DMS153 treated with DMSO at 0.1 percent for 48 hours (cell line): ENCODE measurements around the gene FBXO11.
"Not testable (repeated sequence)": the region's sequence is repeated elsewhere in the genome, so short reads cannot be mapped to it uniquely, and the experiment has no call there.

Source experiments
- DNase-seq: peaks from one replicate; lab custom pipeline; 2025; ENCODE audit not compliant: unreplicated experiment; lab: John Stamatoyannopoulos, UW

The FBXO11 gene

DNA sequence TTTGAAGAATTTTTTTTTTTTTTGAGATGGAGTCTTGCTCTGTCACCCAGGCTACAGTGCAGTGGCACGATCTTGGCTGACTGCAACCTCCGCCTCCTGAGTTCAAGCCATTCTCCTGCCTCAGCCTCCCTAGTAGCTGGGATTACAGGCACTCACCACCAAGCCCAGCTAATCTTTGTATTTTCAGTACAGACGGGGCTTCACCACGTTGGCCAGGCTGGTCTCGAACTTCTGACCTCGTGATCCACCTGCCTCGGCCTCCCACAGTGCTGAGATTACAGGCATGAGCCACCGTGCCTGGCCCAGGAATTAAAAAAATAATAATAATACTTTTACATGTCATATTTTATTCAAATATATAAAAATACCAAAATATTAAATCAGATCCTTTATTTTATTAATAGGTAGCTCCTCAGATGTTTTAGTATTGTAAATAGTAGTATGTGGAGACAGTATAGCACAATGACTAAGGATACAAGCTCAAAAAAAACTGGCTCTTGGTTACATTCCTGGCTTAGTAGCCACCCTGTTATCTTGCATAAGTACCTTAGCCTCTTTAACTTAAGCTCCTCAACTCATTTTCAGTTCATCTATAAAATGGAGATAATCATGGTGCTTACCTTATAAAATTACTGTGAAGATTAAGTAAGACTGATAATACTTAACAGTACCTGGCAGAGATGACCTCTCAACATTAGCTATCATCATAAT, 53.1 kb downstream of the FBXO11 start:
- not testable (repeated sequence) for DNase-seq

DNA sequence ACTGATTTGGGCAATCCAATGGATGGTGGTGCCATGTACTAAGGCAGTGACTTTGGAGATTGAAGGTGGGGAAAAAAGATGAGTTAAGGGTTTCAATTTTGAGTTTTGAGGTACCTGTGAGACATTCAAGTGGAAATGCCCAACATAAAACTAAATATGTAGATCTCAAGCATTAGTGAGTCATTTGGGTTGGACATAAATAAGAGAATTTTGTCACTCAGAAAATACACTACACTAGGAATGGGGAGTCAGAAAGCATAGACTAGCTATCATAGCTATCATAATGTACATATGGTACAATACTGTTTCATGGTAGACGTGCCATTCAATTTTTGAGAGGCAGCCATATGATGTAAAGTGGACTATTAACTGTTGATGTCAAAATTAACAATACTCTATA, 56.1 kb downstream of the FBXO11 start:
- no peak for DNase-seq

DNA sequence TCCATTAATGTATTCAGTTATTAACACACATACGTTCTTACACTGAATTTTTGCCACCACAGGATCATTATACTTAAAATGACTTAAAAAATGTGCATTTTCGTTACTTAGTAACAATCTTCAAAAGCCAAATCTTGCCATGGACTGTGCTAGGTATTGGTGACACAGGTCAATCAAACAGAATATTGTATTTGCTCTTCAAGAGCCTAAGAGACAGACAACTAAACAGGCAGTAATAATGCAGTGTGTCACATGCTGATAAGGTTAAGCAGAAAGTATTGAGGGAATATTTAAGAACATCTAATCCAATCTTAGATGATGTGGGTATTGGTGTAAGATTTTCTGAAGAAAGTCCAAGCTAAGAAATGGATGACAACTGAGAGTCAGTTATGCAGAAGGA, 56.9 kb downstream of the FBXO11 start:
- DNase-seq = no peak

GRCh38 chr2:47844162-47844561, 62.1 kb downstream of the FBXO11 start:
- no peak for DNase-seq

DNA sequence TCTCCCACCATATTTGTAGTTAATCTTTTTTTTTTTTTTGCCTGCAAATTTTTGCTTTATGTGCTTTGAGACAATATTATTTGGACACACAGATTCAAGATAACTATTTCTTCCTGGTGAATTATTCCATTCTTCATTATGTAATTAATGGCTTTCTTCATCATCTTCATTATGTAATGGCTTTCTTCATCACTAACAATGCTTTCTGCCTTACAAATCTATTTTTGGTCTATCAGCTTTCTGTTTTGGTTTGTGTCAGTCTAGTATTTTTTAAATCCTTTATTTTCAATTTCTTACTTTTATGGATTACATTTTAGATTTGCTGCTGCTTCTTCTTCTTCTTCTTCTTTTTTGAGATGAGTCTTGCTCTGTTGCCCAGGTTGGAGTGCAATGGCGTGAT, 62.9 kb downstream of the FBXO11 start:
- DNase-seq = no peak

- no peak for DNase-seq
Measured at GRCh38 chr2:47842846-47843245, 63.5 kb downstream of the FBXO11 start.

DNA sequence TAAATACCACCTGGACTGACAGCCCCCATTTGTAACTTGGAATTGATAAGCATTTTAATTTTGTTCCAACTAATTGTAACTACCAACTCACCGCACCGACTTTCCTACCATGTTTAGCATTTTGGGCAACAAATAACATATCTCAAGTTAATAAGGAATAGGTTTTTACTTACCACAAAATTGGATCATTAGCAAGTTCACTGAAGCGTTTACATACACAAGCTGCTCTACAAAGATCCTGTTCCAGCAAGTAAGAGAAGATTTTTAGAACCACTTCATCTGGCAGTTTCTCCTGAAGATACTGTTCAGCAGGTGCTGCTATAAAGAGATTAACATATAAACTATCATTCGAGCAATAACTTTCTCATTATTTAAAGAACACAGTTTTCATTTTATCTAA, 67.6 kb downstream of the FBXO11 start:
- DNase-seq = no peak

- no peak for DNase-seq
Measured at GRCh38 chr2:47838249-47838648, 68.0 kb downstream of the FBXO11 start.

DNA sequence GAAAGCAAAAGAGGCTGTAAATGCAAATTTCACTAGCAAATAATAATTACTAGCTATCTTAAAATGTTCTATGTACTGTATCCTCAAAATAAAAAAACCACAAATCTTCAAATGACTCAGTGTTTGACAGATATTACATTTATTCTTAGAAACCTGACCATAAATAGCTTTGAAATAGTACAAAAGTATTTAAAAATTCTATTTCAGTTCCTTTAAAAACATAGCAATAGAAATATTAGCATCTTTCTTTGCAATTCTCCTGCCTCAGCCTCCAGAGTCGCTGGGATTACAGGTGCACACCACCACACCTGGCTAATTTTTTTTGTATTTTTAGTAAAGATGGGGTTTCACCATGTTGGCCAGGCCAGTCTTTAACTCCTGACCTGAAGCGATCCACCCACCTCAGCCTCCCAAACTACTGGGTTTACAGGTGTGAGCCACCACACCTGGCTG, 72.8 kb downstream of the FBXO11 start:
- DNase-seq = no peak

DNA sequence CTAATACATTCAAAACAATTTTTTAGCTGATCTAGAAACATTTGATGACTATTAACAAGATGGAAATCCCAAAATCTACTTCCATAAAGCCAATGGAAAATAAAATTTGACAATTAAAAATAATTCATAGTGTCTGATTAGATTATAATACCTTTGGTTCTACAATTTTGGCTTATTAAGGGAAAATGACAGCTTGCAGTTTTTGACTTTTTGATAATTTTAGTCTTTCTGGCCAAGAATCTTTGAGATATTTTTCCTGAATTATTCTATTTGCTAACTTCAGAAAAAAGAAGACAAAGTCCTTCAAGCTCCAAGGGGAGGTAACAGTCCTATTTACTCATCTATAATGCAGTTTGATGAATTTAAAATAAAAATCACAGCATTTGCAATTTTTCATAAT, 83.8 kb downstream of the FBXO11 start:
- DNase-seq = no peak

GRCh38 chr2:47819834-47820233, 86.5 kb downstream of the FBXO11 start:
- DNase-seq = no peak

DNA sequence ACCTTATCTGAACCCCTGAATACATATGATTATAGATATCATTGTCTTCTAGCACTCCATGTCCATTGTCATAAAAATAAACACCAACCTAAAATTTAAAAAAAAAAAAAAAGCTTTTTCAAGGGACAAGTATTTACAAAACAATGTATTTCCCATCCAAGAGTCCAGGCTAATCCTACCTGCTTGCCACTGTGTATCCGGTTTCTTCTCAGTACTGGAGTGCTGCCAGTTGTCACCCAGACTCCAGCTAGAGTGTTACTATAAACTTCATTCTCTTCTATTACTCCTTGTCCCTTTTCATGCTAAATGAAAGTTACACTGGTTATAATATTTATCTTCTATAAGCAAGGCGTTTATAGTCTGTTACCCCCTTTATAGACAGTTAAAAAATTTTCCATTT, 87.5 kb downstream of the FBXO11 start:
- DNase-seq = no peak

DNA sequence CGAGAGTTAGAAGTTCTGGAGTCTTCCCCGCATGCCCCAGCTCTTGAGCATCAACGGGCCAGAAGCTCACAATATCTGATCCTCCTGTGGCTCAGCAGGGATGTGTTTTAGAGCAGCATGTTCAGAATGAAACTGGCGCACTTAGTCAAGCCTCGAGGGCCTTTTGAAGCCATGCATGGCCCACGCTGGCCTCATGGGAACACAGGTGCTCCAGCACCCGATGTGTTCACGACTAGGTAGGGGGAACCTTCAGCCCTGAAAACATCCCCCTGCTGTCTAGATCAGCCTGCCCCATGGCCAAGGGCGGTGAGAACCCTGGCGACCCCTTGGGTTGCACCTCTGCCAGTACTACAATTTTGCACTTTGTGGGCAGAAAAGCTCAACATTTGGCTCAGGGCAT, 90.5 kb downstream of the FBXO11 start:
- no peak for DNase-seq

GRCh38 chr2:47811668-47812067, 94.6 kb downstream of the FBXO11 start:
- DNase-seq = no peak

- DNase-seq = no peak
Measured at GRCh38 chr2:47810850-47811249, 95.4 kb downstream of the FBXO11 start.

DNA sequence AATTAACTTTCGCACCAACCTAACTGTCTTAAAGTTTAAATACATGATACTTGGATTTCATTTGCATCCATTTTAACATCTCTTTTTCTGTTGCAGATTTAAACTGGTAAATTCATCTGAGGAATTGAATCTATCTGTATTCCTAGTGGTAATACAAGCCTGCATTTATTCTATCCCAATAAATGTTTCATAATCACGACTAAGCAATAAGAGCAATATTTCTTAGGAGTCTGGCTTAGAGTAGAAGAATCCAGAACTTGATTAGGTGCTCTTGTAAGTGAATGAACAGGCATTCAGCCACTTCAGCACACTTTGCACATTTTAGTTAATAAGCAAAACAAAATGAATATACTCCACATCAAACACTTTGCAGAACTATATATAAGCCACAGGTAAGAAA, 96.4 kb downstream of the FBXO11 start:
- no peak for DNase-seq

DNA sequence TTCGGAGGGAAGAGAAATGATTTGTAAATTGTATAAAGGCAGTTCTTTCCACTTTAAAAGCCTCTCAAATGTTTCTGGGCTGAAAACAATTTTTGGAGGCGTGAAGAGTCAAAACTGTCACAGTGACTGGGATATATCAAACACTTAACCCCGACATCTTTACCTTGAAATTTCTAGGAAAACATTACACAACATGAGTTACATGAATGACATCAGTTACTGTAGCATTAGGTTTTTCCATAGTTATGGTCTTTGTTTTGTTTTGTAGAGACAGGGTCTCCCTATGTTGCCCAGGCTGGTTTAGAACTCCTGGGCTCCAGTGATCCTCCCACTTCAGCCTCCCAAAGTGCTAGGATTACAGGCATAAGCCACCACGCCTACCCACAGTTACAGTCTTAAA, 97.7 kb downstream of the FBXO11 start:
- no peak for DNase-seq

- DNase-seq = no peak
Measured at GRCh38 chr2:47805850-47806249, 100.4 kb downstream of the FBXO11 start.

DNA sequence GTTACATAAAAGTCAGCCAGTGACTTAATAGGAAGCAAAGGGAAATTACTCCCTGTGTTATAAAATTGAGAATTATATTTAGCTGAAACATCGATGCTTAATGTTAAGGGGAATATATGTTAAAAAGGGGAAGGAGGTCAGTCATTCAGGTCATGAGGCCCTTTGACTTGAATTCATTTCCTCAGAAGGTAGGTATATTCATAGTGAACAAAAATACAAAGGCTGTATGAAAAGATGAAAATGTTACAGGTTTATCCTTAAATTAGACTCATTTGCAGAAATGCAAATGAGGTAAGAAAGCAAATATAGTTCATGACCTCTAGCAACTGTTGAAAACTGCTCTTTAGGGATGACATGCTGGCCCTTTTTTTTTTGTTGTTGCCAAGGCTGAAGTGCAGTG, 102.5 kb downstream of the FBXO11 start:
- no peak for DNase-seq

DNA sequence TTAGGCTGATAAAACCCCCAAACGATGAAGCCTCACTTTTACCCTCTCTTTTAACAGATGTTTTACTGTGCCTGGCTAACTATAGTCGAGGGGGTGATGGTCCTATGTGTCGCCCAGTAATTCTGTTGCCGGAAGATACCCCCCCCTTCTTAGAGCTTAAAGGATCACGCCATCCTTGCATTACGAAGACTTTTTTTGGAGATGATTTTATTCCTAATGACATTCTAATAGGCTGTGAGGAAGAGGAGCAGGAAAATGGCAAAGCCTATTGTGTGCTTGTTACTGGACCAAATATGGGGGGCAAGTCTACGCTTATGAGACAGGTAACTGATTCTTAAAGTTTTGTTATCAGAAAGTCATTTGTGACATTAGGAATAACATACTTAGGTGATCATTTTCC, 102.9 kb downstream of the FBXO11 start:
- DNase-seq = no peak

GRCh38 chr2:47801118-47801517, 105.2 kb downstream of the FBXO11 start:
- DNase-seq = no peak

DNA sequence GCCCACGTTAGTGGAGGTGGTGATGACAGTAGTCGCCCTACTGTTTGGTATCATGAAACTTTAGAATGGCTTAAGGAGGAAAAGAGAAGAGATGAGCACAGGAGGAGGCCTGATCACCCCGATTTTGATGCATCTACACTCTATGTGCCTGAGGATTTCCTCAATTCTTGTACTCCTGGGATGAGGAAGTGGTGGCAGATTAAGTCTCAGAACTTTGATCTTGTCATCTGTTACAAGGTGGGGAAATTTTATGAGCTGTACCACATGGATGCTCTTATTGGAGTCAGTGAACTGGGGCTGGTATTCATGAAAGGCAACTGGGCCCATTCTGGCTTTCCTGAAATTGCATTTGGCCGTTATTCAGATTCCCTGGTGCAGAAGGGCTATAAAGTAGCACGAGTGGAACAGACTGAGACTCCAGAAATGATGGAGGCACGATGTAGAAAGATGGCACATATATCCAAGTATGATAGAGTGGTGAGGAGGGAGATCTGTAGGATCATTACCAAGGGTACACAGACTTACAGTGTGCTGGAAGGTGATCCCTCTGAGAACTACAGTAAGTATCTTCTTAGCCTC, 107.2 kb downstream of the FBXO11 start:
- DNase-seq = no peak

GRCh38 chr2:47798631-47799030, 107.7 kb downstream of the FBXO11 start:
- no peak for DNase-seq
